HG02840 (cell line): ENCODE measurements around the gene GRK4.
"Not testable (repeated sequence)": the region's sequence is repeated elsewhere in the genome, so short reads cannot be mapped to it uniquely, and the experiment has no call there.

Source experiments
- ATAC-seq: cut with Tn5 transposase; IDR thresholded peaks from one replicate; pipeline ENCODE4 v1.9.1; 2021; ENCODE audit warnings: mild to moderate bottlenecking, moderate library complexity, moderate number of reproducible peaks; ENCODE audit not compliant: unreplicated experiment, low FRiP score

GRK4 gene

DNA sequence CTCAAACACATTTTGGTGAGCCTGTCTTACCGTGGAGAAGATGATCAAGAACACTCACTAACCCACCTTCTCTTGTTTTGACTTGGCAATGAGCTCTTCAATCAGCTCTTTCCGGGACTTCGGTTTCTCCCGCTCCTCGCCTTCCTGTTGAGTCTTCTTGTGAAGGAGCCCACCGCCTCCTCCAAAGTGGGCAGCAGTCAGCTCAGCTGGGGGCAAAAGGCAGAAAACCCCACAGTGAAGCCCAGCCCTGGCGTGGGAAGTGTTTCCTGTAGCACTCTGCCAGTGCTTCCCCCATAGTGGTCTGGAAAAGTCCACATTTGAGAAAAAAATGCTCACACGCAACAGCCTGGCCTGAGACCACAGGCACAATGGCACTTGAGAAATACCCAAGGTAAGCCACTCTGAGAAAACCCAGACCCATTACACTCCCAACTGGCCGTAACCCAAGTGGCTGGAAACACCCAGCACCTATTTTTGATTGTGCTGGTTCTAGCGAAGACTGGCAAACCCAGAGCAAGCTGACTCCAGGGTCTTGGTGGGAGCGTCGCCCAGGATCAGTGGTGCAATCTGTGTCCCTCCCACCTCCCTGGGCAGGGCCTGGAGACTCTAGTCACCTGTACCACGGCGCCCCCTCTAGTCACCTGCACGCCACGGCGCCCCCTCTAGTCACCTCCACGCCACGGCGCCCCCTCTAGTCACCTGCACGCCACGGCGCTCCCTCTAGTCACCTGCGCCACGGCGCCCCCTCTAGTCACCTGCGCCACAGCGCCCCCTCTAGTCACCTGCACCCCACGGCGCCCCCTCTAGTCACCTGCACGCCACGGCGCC, 8.8 kb upstream of the GRK4 start:
- no peak for ATAC-seq

GRCh38 chr4:2955186-2956044, 8.0 kb upstream of the GRK4 start:
- ATAC-seq: not testable (repeated sequence)

- ATAC-seq: no peak
Observed at GRCh38 chr4:2958446-2958845, 4.9 kb upstream of the GRK4 start.

DNA sequence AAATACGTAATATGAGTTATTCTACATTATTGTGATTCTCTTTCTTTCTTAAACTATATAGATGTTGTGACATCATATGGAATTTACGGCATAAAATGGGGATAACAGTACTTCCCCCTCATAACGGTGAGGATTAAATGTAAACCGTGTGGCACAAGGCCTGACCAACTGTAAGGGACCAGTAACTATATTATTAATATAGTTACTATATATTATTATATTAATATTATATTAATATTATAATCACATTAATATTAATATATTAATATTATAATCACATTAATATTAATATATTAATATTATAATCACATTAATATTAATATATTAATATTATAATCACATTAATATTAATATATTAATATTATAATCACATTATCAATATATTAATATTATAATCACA, 2.9 kb upstream of the GRK4 start:
- ATAC-seq: not testable (repeated sequence)

DNA sequence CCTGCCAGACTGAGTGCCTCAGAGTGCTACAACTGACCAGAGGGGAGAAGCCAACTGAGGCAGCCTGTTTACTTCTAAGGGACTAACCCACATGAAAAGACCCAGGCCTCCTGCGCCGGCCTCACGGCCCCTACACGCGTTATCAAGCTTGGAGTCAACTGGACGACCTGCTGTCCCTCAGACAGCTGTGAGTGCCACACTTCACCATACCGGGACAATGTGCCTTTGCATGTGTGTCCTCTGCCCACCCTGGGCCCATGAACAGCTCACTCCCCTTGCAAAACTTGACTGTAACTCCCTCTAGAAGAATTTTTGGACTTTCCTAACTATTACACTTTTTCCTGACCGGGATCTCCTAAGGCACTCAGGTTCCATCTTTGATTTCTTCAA, 2.0 kb upstream of the GRK4 start:
- no peak for ATAC-seq

- no peak for ATAC-seq
Observed at GRCh38 chr4:2961811-2962441, 1.4 kb upstream of the GRK4 start.

GRCh38 chr4:2962614-2963174, 677 bp upstream of the GRK4 start:
- peak; percentile 40 for ATAC-seq

DNA sequence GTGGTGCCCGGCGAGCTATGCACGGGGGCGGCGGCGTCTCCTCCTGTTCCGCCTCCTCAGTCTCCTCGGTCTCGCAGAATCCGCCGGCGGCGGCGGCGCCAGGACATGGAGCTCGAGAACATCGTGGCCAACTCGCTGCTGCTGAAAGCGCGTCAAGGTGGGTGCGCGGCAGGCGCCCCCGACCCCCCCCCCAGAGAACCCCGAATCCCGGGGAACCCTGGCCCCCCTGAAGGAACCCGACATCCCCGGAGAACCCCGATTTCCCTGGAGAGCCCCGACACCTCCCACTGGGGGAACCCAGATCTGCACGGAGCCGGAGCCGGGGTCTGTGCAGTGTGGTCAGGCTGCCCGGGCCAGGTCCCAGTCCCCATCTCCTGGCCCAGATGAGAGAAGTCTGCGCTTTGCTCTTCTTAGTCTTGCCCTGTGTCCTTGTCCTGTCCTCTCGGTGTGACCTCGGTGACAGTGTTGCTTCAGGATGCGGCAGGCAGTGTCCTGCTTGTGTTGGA, 648 bp downstream of the GRK4 start:
- no peak for ATAC-seq

- ATAC-seq: no peak
Observed at GRCh38 chr4:2964706-2965258, 1.4 kb downstream of the GRK4 start.

GRCh38 chr4:2965262-2965661, 1.9 kb downstream of the GRK4 start:
- ATAC-seq: no peak

DNA sequence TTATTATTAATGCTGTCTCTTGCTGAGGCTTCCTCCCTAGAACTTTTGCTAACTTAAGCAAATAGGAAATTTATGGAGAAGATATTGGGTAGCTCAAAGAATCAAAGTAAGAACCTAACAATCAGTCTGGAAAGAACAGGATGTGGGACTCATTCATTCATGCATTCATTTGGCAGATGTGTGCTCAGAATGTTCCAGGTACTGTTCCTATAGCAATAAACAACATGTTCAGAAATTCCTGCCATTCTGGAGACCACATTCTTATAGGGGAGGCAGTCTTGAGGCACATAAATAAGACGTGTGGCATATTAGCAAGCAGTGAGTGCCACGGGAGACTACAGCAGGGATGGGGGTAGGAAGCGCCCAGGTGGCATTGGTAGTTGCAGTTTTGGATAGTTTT, 5.0 kb downstream of the GRK4 start:
- no peak for ATAC-seq

DNA sequence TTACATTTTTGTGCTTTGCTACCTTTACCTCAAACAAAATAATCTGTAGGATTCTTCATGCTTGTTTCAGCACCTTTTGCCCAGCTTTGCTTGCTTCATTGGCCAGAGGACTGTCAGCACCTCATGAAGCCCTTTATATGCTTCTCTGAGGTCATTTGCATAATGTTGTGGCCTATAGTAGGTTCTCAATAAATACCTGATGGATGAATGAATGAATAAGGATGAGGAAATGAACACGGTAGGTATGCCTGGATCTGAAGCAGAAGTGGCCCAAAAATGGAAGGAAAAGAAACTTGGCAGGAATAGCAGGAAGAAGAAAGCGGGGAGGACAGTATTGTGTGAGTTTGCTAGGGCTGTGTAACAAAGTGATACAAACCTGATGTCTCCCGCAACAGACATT, 7.9 kb downstream of the GRK4 start:
- no peak for ATAC-seq

DNA sequence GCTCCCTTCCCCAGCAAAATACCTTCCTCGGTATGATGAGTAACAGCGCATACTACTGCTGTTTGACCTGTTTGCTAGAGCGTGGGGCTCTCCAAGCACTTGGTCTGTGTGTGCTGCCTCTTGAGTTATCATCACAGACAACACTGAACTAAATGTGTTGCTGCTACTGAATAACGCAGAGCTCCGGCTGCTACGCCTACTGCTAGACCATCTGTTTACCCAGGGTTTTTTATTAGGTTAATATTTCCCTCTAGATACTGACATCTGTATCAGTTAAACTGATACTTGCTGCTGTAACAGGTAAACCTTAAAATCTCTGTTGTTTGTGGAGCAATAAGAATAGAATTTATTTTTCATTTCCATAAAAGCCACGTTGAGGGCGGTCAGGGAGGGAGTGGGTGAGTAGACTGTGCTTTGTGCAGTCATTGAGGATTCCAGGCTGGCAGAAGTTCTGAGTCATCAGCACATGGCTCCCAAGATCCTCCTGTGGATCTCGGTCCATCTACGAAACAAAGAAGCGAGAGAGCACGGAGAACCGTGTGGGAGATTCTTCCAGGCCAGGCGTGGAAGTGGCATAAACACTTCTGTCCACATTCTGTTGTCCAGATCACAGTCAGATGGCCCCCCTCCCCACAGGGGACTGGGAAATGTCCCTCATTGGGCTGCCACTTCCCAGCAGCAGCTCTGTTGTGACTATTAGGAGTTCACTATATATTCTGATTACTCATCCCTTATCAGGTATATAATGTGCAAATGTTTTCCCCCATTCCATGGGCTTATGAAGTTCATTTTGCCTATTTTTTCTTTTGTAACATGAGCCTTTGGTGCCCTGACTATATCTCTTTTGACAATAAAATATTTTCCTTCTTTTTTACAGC, 14.1 kb downstream of the GRK4 start:
- no peak for ATAC-seq

- ATAC-seq: no peak
Observed at GRCh38 chr4:2981256-2981819, 18.0 kb downstream of the GRK4 start.

- ATAC-seq: no peak
Observed at GRCh38 chr4:2982012-2982411, 18.6 kb downstream of the GRK4 start.

GRCh38 chr4:2983715-2984114, 20.3 kb downstream of the GRK4 start:
- not testable (repeated sequence) for ATAC-seq

DNA sequence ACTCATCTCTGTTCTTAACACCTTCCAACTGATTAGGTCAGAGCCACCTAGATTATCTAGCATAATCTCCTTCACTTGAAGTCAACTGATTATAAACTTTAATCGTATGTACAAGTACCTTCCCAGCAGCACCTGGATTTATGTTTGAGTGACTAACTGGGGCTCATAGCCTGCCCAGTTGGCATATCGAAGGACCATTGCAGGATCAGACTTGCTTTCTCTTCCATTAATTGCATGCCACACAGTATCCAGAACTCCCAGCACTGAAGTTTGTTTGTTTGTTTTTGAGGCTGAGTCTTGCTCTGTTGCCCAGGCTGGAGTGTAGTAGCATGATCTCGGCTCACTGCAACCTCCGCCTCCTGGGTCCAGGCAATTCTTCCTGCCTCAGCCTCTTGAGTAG, 27.9 kb downstream of the GRK4 start:
- ATAC-seq: no peak

- no peak for ATAC-seq
Observed at GRCh38 chr4:2994917-2995316, 31.5 kb downstream of the GRK4 start.
